CD14-positive monocyte (primary cell): ENCODE data around the gene KRT76. TPM values are rescaled to one million over a fixed set of nuclear protein-coding genes. Genes with fewer than 3 reads are reported as not detected.
"Not testable (repeated sequence)": the region's sequence is repeated elsewhere in the genome, so short reads cannot be mapped to it uniquely, and the experiment has no call there.

ENCODE experiments used
- DNase-seq, 3 donors: peaks; one replicate each; pipeline ENCODE4 v3.0.0-alpha.2; 2011 to 2022
- H2AFZ ChIP-seq: 2 replicates; pipeline ENCODE4 v1.6.0; 2012; ENCODE audit warnings: mild to moderate bottlenecking, low read depth, low read length, inconsistent platforms; ENCODE audit not compliant: insufficient read depth, poor library complexity, severe bottlenecking
- H3K27ac ChIP-seq, 2 donors: 1 replicate in 1 of 2; 2 replicates in 1 of 2; pipeline ENCODE4 v1.5.1; 2012 to 2013; ENCODE audit warnings: low read length in 2 of 2, control low read depth in 1 of 2, inconsistent platforms in 1 of 2, low read depth in 1 of 2, mild to moderate bottlenecking in 1 of 2
- H3K27me3 ChIP-seq, 2 donors: one replicate each; pipeline versions ENCODE4 v1.6.0 to v1.6.1; 2011 to 2013; ENCODE audit warnings: low read length in 2 of 2; ENCODE audit not compliant: control insufficient read depth in 2 of 2, insufficient read depth in 2 of 2
- H3K36me3 ChIP-seq, 2 donors: replicated peaks in 1 of 2; 1 replicate in 1 of 2; 2 replicates in 1 of 2; pipeline versions ENCODE4 v1.5.1 to v1.6.1; 2012 to 2013; ENCODE audit warnings: low read length in 2 of 2, control low read depth in 1 of 2, inconsistent platforms in 1 of 2, mild to moderate bottlenecking in 1 of 2; ENCODE audit not compliant: insufficient read depth in 2 of 2, control insufficient read depth in 1 of 2
- H3K4me1 ChIP-seq, 2 donors: 1 replicate in 1 of 2; 2 replicates in 1 of 2; pipeline versions ENCODE4 v1.5.1 to v1.6.1; 2012 to 2013; ENCODE audit warnings: low read length in 2 of 2, control low read depth in 1 of 2, inconsistent platforms in 1 of 2, mild to moderate bottlenecking in 1 of 2, moderate library complexity in 1 of 2; ENCODE audit not compliant: insufficient read depth in 2 of 2, control insufficient read depth in 1 of 2
- H3K4me2 ChIP-seq: replicated peaks from 2 replicates; pipeline ENCODE3; 2012; ENCODE audit warnings: low read length, moderate library complexity, mild to moderate bottlenecking; ENCODE audit not compliant: poor library complexity, severe bottlenecking; ENCODE audit errors: extremely low read depth
- H3K4me3 ChIP-seq, 3 experiments: fragments of 200-600 bp in 1 of 3; sonication (generic) in 1 of 3; replicated peaks in 1 of 3; 1 replicate in 2 of 3; 2 replicates in 1 of 3; pipeline ENCODE4 v1.5.1; 2011 to 2013; ENCODE audit warnings: low read length in 3 of 3, mild to moderate bottlenecking in 3 of 3, control low read depth in 2 of 3, low read depth in 2 of 3, inconsistent platforms in 1 of 3, moderate library complexity in 1 of 3
- H3K79me2 ChIP-seq: 2 replicates; pipeline ENCODE4 v1.6.0; 2012; ENCODE audit warnings: mild to moderate bottlenecking, control low read depth, inconsistent platforms, low read length, moderate library complexity; ENCODE audit not compliant: insufficient read depth
- H3K9ac ChIP-seq: 2 replicates; pipeline ENCODE4 v1.6.0; 2017; ENCODE audit warnings: low read length, mild to moderate bottlenecking; ENCODE audit not compliant: insufficient read depth, poor library complexity, severe bottlenecking
- H3K9me3 ChIP-seq, 2 donors: replicated peaks in 1 of 2; 1 replicate in 1 of 2; 2 replicates in 1 of 2; pipeline versions ENCODE4 v1.5.1 to v1.6.1; 2012 to 2013; ENCODE audit warnings: low read length in 2 of 2, control low read depth in 1 of 2; ENCODE audit not compliant: control insufficient read depth in 1 of 2, insufficient read depth in 1 of 2
- H4K20me1 ChIP-seq: 2 replicates; pipeline ENCODE4 v1.6.0; 2012; ENCODE audit warnings: mild to moderate bottlenecking, low read length, control low read depth, moderate library complexity; ENCODE audit not compliant: insufficient read depth
- H3K27ac Mint-ChIP-seq, 7 donors: one replicate each; pipeline ENCODE4 v1.8.0; 2020; ENCODE audit warnings: mild to moderate bottlenecking in 7 of 7, mixed read lengths in 7 of 7, moderate library complexity in 6 of 7, inconsistent platforms in 2 of 7
- H3K27me3 Mint-ChIP-seq, 3 donors: one replicate each; pipeline ENCODE4 v1.8.0; 2021 to 2022; ENCODE audit warnings: low read depth in 3 of 3, mild to moderate bottlenecking in 3 of 3, mixed read lengths in 3 of 3, moderate library complexity in 3 of 3, inconsistent platforms in 1 of 3
- H3K36me3 Mint-ChIP-seq, 2 donors: one replicate each; pipeline ENCODE4 v1.8.0; 2020; ENCODE audit warnings: mixed read lengths in 2 of 2, inconsistent platforms in 1 of 2, mild to moderate bottlenecking in 1 of 2
- H3K4me1 Mint-ChIP-seq: one replicate; pipeline ENCODE4 v1.8.0; 2020; ENCODE audit warnings: mild to moderate bottlenecking, mixed read lengths
- H3K4me3 Mint-ChIP-seq, 2 donors: one replicate each; pipeline ENCODE4 v1.8.0; 2020; ENCODE audit warnings: mild to moderate bottlenecking in 2 of 2, mixed read lengths in 2 of 2, moderate library complexity in 1 of 2
- H3K9me3 Mint-ChIP-seq, 7 donors: one replicate each; pipeline ENCODE4 v1.8.0; 2020 to 2022; ENCODE audit warnings: mixed read lengths in 7 of 7, mild to moderate bottlenecking in 6 of 7, moderate library complexity in 6 of 7, inconsistent platforms in 2 of 7
- WGBS: methylation state at CpG from one replicate; pipeline ENCODE4 v1.1.5; 2013; ENCODE audit warnings: missing lambda C conversion rate; ENCODE audit not compliant: insufficient coverage; 5-methylcytosine and 5-hydroxymethylcytosine counted together
- intact Hi-C, 2 donors: fragments of 100-400 bp; cut with micrococcal nuclease; formaldehyde crosslinking; loops; one replicate each; pipeline versions ENCODE4 v1.15.0 to v1.15.1; 2023
- polyA plus RNA-seq, 3 donors: library from polyadenylated mRNA; depleted of rRNA in 1 of 3; unstranded in 2 of 3; stranded (reverse) in 1 of 3; fragments of 300-500 nt in 2 of 3; fragments of >200 nt in 1 of 3; fragmentation: Illumina TruSeq in 2 of 3; gene quantifications; 1 replicate in 2 of 3; 2 replicates in 1 of 3; pipeline ENCODE4 v1.2.3, GENCODE V29; 2012 to 2021
- TF ChIP-seq, protein P1 (sequence below): fragments of 200-600 bp; IDR thresholded peaks from one replicate; pipeline ENCODE4 v1.8.0; 2022; ENCODE audit warnings: antibody characterized with exemption, mild to moderate bottlenecking

KRT76 gene
- polyA plus RNA-seq, 3 donors: not detected

DNA sequence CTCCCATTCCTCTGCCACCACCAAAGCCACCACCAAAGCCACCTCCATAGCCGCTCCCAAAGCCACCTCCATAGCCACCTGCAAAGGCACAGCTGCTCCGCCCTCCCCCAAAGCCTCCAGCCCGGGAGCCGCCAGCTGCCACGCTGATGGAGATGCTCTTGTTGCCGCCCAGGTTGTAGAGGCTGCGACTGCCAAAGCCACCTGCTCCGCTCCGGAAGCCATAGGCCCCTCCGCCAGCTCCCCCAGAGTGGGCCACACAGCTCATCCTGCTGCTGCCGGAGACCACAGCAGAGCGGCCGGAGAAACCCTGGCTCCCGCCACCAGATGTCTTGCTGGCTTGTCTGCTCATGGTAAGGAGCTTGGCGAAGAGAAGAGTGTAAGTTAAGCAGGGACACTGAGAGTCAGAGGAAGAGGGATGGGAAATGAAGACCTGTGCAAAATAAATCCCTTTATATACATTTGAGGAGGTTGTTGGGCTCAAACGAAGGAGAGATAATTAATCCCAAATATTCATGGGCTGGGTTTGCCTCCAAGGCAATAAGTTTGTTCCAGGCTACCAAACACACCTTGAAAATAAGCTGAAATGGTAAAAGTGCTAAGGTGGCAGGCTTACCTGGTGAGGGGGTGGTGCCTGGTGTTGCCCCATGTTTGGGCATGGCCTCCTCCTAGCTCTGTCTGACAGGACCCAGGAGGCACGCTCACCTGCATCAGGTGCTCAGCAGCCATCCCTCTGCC is 18.7 kb upstream of the KRT76 start, which contains the start of gene KRT3:
KRT3 (minus strand) TSS at position 424 of the 735 bp plus-strand sequence; CDS start at position 349, 75 bp downstream.
- no peak within 1 kb of the TSS for H3K4me3 Mint-ChIP-seq
- H3K4me3 ChIP-seq: no peak within 1 kb of the TSS

GRCh38 chr12:52795332-52795674 is 18.2 kb upstream of the KRT76 start:
- H3K4me3 ChIP-seq, H3K36me3 Mint-ChIP-seq, H3K9me3 ChIP-seq, H3K4me1 ChIP-seq, H3K79me2 ChIP-seq, intact Hi-C loops, H3K4me1 Mint-ChIP-seq, H2AFZ ChIP-seq, H3K9me3 Mint-ChIP-seq, H3K9ac ChIP-seq, H3K27ac ChIP-seq, H3K4me3 Mint-ChIP-seq, H3K27me3 ChIP-seq, DNase-seq, H4K20me1 ChIP-seq, H3K36me3 ChIP-seq, H3K27ac Mint-ChIP-seq, H3K4me2 ChIP-seq: not testable (repeated sequence)
- WGBS: 80% methylated on average over 1 of the region's 2 CpGs
- peaks cover 12 to 23% (median 18%) of the 10 kb centered on the region in 3 donors for H3K27me3 Mint-ChIP-seq

More for the DNA sequence above, 18.7 kb upstream of the KRT76 start, which contains the start of gene KRT3:
- H3K36me3 ChIP-seq: no peaks in the 10 kb centered on the region
- no peaks in the 10 kb centered on the region for H4K20me1 ChIP-seq
- Mint-ChIP-seq H3K27ac (no peak within 1 kb of the TSS), H3K4me1 (no peaks in the 10 kb centered on the region), H3K9me3 (peaks cover 0 to 2% (median 0%) of the 10 kb centered on the region in 7 donors), H3K36me3 (no peaks in the 10 kb centered on the region), H3K27me3 (peaks cover 7 to 18% (median 12%) of the 10 kb centered on the region in 3 donors)
- H2AFZ ChIP-seq: no peak within 1 kb of the TSS
- intact Hi-C loops: no loop called here
- H3K4me2 ChIP-seq: no peak within 1 kb of the TSS
- H3K79me2 ChIP-seq: no peaks in the 10 kb centered on the region
- TF ChIP-seq, protein P1, sequence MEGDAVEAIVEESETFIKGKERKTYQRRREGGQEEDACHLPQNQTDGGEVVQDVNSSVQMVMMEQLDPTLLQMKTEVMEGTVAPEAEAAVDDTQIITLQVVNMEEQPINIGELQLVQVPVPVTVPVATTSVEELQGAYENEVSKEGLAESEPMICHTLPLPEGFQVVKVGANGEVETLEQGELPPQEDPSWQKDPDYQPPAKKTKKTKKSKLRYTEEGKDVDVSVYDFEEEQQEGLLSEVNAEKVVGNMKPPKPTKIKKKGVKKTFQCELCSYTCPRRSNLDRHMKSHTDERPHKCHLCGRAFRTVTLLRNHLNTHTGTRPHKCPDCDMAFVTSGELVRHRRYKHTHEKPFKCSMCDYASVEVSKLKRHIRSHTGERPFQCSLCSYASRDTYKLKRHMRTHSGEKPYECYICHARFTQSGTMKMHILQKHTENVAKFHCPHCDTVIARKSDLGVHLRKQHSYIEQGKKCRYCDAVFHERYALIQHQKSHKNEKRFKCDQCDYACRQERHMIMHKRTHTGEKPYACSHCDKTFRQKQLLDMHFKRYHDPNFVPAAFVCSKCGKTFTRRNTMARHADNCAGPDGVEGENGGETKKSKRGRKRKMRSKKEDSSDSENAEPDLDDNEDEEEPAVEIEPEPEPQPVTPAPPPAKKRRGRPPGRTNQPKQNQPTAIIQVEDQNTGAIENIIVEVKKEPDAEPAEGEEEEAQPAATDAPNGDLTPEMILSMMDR: no peak
- DNase-seq: no peak
- no peak within 1 kb of the TSS for H3K27ac ChIP-seq
- no peaks in the 10 kb centered on the region for H3K9me3 ChIP-seq
- no peak within 1 kb of the TSS for H3K9ac ChIP-seq
- H3K4me1 ChIP-seq: no peaks in the 10 kb centered on the region
- H3K27me3 ChIP-seq: peaks cover 0 to under 1% of the 10 kb centered on the region in 2 donors
- WGBS: over 99% methylated on average over 15 of the region's 17 CpGs
